ENCODE data around the gene MAGI2. TPM values are rescaled to one million over a fixed set of nuclear protein-coding genes. Genes with fewer than 3 reads are reported as not detected.

The MAGI2 gene
- total RNA-seq, 1 donor from 2014 or later = 13.3 TPM

DNA sequence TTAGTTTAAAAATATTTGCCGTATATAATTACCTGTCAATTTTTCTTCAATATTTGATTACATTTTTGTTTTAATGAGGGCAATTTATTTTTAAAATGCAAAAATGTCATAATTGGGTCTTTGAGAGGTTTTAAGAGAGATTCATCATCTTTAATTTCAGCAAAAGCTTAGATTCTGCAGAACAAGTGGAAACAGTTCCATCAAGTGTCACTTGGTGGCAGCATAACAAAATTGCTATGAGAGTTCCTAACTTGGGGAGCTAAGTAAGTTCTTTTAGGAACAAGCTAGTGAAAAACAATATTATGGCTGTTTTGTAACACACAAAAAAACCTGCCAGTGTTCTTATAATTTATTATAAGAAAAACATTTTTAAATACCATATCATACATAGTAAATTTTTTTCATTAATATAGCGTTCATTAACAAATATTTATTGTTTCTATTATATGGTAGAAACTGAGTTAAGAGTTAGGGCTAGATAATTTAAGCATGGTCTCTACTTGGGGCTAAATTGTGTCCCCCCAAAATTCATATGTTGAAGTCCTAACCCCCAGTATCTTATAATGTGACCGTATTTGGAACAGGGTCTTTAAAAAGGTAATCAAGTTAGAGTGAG is 155.2 kb downstream of the MAGI2 start:
- Mint-ChIP-seq H3K4me3 (no peak overlapping the region), H3K27ac (no peak overlapping the region), H3K27me3 (no peaks in the 10 kb centered on the region), H3K9me3 (no peaks in the 10 kb centered on the region), H3K36me3 (peaks cover 4% of the 10 kb centered on the region), H3K4me1 (ENCODE audit: unreplicated experiment) (no peaks in the 10 kb centered on the region)
- TF ChIP-seq, protein P1, sequence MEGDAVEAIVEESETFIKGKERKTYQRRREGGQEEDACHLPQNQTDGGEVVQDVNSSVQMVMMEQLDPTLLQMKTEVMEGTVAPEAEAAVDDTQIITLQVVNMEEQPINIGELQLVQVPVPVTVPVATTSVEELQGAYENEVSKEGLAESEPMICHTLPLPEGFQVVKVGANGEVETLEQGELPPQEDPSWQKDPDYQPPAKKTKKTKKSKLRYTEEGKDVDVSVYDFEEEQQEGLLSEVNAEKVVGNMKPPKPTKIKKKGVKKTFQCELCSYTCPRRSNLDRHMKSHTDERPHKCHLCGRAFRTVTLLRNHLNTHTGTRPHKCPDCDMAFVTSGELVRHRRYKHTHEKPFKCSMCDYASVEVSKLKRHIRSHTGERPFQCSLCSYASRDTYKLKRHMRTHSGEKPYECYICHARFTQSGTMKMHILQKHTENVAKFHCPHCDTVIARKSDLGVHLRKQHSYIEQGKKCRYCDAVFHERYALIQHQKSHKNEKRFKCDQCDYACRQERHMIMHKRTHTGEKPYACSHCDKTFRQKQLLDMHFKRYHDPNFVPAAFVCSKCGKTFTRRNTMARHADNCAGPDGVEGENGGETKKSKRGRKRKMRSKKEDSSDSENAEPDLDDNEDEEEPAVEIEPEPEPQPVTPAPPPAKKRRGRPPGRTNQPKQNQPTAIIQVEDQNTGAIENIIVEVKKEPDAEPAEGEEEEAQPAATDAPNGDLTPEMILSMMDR (conservative IDR thresholded peaks at IDR 0.05) = peak; percentile 87
- DNase-seq (ENCODE audit: extremely low spot score, unreplicated experiment) = no peak

DNA sequence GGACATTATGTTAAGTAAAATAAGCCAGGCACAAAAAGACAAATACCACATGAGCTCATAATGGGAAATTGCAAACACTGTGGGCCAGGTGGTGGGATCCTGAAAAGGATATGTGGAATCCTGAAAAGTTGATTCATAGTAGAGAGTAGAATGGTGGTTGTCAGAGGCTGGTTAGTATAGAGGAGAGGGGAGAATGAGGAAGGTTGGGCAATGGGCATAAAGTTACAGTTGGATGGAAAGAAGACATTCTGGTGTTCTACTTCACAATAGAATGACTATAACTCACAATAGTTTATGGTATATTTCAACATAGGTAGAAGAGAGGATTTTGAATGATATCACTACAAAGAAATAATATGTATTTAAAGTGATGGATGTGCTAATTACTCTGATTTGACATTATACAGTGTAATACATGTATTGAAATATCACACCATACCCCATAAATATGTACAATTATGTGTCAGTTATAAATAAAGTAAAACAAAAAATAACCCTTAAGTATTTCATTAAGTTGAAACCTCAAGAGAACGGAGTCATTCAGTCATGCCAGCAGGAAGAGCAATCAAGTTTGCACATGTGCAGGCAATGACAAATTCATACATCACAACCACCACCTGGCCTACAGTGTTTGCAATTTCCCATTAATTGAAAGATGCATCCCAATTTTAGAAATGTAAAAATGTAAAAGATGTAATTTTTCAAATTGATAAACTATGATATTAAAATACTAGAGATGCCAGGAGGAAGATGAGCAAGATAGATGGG is 156.7 kb downstream of the MAGI2 start:
- DNase-seq (ENCODE audit: extremely low spot score, unreplicated experiment) = no peak
- Mint-ChIP-seq H3K4me3 (no peak overlapping the region), H3K27ac (no peak overlapping the region), H3K36me3 (peaks cover 4% of the 10 kb centered on the region), H3K4me1 (ENCODE audit: unreplicated experiment) (peaks cover 4% of the 10 kb centered on the region), H3K9me3 (no peaks in the 10 kb centered on the region), H3K27me3 (no peaks in the 10 kb centered on the region)
- TF ChIP-seq, protein P1 (conservative IDR thresholded peaks at IDR 0.05) = no peak

DNA sequence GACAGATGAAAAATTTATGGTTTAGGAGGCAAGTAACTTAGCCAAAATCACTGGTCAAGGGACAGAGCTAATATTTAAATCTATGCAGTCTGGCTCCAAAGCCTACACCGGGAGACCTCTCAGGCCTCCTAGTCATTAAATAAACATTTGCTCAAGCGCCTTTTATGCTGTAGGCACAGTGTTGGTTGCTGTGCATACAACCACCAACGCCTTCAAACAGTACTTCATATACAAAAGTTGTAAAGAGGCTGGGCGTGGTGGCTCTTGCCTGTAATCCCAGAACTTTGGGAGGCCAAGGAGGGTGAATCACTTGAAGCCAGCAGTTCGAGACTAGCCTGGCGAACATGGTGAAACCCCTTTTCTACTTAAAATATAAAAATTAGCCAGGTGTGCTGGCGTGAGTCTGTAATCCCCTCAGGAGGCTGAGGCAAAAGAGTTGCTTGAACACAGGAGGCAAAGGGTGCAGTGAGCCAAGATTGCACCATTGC is 159.8 kb downstream of the MAGI2 start:
- no peak overlapping the region for H3K27ac Mint-ChIP-seq
- no peak overlapping the region for H3K4me3 Mint-ChIP-seq
- H3K4me1 Mint-ChIP-seq (ENCODE audit: unreplicated experiment) = peaks cover 4% of the 10 kb centered on the region
- no peaks in the 10 kb centered on the region for H3K9me3 Mint-ChIP-seq
- no peak for DNase-seq (ENCODE audit: extremely low spot score, unreplicated experiment)
- TF ChIP-seq, protein P1 (conservative IDR thresholded peaks at IDR 0.05) = no peak
- H3K36me3 Mint-ChIP-seq = no peaks in the 10 kb centered on the region
- H3K27me3 Mint-ChIP-seq = no peaks in the 10 kb centered on the region

DNA sequence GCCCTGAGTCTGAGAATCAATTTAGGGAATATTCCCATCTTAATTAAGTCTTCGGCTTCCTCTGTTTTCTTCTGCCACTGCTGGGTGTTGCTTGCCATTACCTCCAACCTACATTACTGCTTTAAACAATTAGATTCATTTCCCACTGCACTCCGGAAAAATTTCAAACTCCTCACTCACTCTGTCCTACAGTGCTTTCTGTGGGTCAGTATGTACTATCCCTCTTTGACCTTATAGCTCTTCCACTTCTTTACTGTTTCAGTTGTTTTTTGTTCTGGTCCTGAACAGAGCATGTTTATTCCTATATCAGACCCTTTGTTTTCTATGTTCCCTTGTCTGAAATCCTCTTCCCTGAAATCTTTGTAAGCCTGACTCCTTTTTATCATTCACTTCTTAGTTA is 160.6 kb downstream of the MAGI2 start:
- TF ChIP-seq, protein P1 (conservative IDR thresholded peaks at IDR 0.05) = no peak
- H3K9me3 Mint-ChIP-seq = no peaks in the 10 kb centered on the region
- no peak for DNase-seq (ENCODE audit: extremely low spot score, unreplicated experiment)
- H3K4me1 Mint-ChIP-seq (ENCODE audit: unreplicated experiment) = peaks cover 4% of the 10 kb centered on the region
- H3K36me3 Mint-ChIP-seq = no peaks in the 10 kb centered on the region
- H3K27ac Mint-ChIP-seq = no peak overlapping the region
- no peaks in the 10 kb centered on the region for H3K27me3 Mint-ChIP-seq
- no peak overlapping the region for H3K4me3 Mint-ChIP-seq

DNA sequence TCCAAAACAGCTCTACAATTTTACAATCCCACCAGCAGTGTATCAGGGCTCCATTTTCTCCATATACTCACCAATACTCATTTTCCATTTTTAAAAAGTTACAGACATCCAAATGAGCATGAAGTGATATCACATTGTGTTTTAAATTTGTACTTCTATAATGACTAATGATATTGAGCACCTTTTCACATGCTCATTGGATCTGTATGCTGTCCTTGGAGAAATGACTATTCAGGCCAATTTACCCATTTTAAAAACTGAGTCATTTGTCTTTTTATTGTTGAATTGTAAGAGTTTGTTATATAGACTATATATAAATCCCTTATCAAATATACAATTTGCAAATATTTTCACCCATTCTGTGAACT is 162.0 kb downstream of the MAGI2 start:
- TF ChIP-seq, protein P1 (conservative IDR thresholded peaks at IDR 0.05) = no peak
- H3K4me3 Mint-ChIP-seq = no peak overlapping the region
- peaks cover 4% of the 10 kb centered on the region for H3K4me1 Mint-ChIP-seq (ENCODE audit: unreplicated experiment)
- no peaks in the 10 kb centered on the region for H3K36me3 Mint-ChIP-seq
- peaks cover 4% of the 10 kb centered on the region for H3K27me3 Mint-ChIP-seq
- no peak overlapping the region for H3K27ac Mint-ChIP-seq
- no peak for DNase-seq (ENCODE audit: extremely low spot score, unreplicated experiment)
- H3K9me3 Mint-ChIP-seq = no peaks in the 10 kb centered on the region
